ENCODE data around the gene UPP2.

Gene UPP2

GRCh38 chr2:158181171-158181570 lies 79.5 kb downstream of the UPP2 start:
- Histone ChIP-seq H2AFZ (ENCODE audit: low read length) (no peak overlapping the region), H4K20me1 (ENCODE audit: insufficient read depth, low read length, poor library complexity, severe bottlenecking) (no peaks in the 10 kb centered on the region), H3K9ac (ENCODE audit: low read depth, low read length, poor library complexity, severe bottlenecking) (no peak overlapping the region), H3K27me3 (ENCODE audit: insufficient read depth, low read length, poor library complexity, severe bottlenecking) (no peaks in the 10 kb centered on the region), H3K4me3 (ENCODE audit: low read length, poor library complexity, severe bottlenecking) (no peak overlapping the region), H3K4me2 (ENCODE audit: low read depth, low read length, poor library complexity, severe bottlenecking) (no peak overlapping the region), H3K9me2 (replicated peaks; ENCODE audit: low read depth, low read length) (no peaks in the 10 kb centered on the region), H3K4me1 (ENCODE audit: insufficient read depth, low read length, poor library complexity, severe bottlenecking) (no peaks in the 10 kb centered on the region), H3K79me2 (ENCODE audit: insufficient read depth, low read length) (no peaks in the 10 kb centered on the region), H3F3A (ENCODE audit: low read depth) (no peaks in the 10 kb centered on the region), H3K9me3 (ENCODE audit: insufficient read depth, low read depth, low read length) (no peaks in the 10 kb centered on the region), H3K36me3 (ENCODE audit: insufficient read depth, low read length) (no peaks in the 10 kb centered on the region)
- no peak for TF ChIP-seq CTCF (conservative IDR thresholded peaks at IDR 0.05; ENCODE audit: low read length)
- TF ChIP-seq EZH2phosphoT487 (IDR thresholded peaks at IDR 0.05; ENCODE audit: borderline replicate concordance), result no peak

GRCh38 chr2:158182676-158183295 lies 81.1 kb downstream of the UPP2 start:
- Histone ChIP-seq H3K79me2 (ENCODE audit: insufficient read depth, low read length) (no peaks in the 10 kb centered on the region), H2AFZ (ENCODE audit: low read length) (no peak overlapping the region), H3F3A (ENCODE audit: low read depth) (no peaks in the 10 kb centered on the region), H3K36me3 (ENCODE audit: insufficient read depth, low read length) (no peaks in the 10 kb centered on the region), H3K4me1 (ENCODE audit: insufficient read depth, low read length, poor library complexity, severe bottlenecking) (no peaks in the 10 kb centered on the region), H3K27me3 (ENCODE audit: insufficient read depth, low read length, poor library complexity, severe bottlenecking) (no peaks in the 10 kb centered on the region), H4K20me1 (ENCODE audit: insufficient read depth, low read length, poor library complexity, severe bottlenecking) (no peaks in the 10 kb centered on the region), H3K4me2 (ENCODE audit: low read depth, low read length, poor library complexity, severe bottlenecking) (no peak overlapping the region), H3K9ac (ENCODE audit: low read depth, low read length, poor library complexity, severe bottlenecking) (no peak overlapping the region), H3K9me3 (ENCODE audit: insufficient read depth, low read depth, low read length) (no peaks in the 10 kb centered on the region), H3K9me2 (replicated peaks; ENCODE audit: low read depth, low read length) (no peaks in the 10 kb centered on the region), H3K4me3 (ENCODE audit: low read length, poor library complexity, severe bottlenecking) (no peak overlapping the region)
- TF ChIP-seq EZH2phosphoT487 (IDR thresholded peaks at IDR 0.05; ENCODE audit: borderline replicate concordance) (no peak), CTCF (conservative IDR thresholded peaks at IDR 0.05; ENCODE audit: low read length) (no peak)

GRCh38 chr2:158184001-158184400 lies 82.3 kb downstream of the UPP2 start:
- Histone ChIP-seq H3K4me2 (ENCODE audit: low read depth, low read length, poor library complexity, severe bottlenecking) (no peak overlapping the region), H3K9ac (ENCODE audit: low read depth, low read length, poor library complexity, severe bottlenecking) (no peak overlapping the region), H3K36me3 (ENCODE audit: insufficient read depth, low read length) (no peaks in the 10 kb centered on the region), H3K79me2 (ENCODE audit: insufficient read depth, low read length) (no peaks in the 10 kb centered on the region), H3K9me2 (replicated peaks; ENCODE audit: low read depth, low read length) (no peaks in the 10 kb centered on the region), H2AFZ (ENCODE audit: low read length) (no peak overlapping the region), H3K27me3 (ENCODE audit: insufficient read depth, low read length, poor library complexity, severe bottlenecking) (no peaks in the 10 kb centered on the region), H3F3A (ENCODE audit: low read depth) (no peaks in the 10 kb centered on the region), H3K4me1 (ENCODE audit: insufficient read depth, low read length, poor library complexity, severe bottlenecking) (no peaks in the 10 kb centered on the region), H3K4me3 (ENCODE audit: low read length, poor library complexity, severe bottlenecking) (no peak overlapping the region), H4K20me1 (ENCODE audit: insufficient read depth, low read length, poor library complexity, severe bottlenecking) (no peaks in the 10 kb centered on the region), H3K9me3 (ENCODE audit: insufficient read depth, low read depth, low read length) (no peaks in the 10 kb centered on the region)
- TF ChIP-seq EZH2phosphoT487 (IDR thresholded peaks at IDR 0.05; ENCODE audit: borderline replicate concordance), result no peak
- no peak for TF ChIP-seq CTCF (conservative IDR thresholded peaks at IDR 0.05; ENCODE audit: low read length)

Measured in Loucy (cell line).